GM23338 (cell line): ENCODE measurements around the gene CENPP. TPM values are rescaled to one million over a fixed set of nuclear protein-coding genes. Genes with fewer than 3 reads are reported as not detected.

Source experiments
- ATAC-seq: fragments of 200-7000 bp; cut with Tn5 transposase; 3 replicates; pipeline ENCODE4 v1.9.1; 2020
- DNase-seq: peaks from one replicate; pipeline ENCODE4 v3.0.0-alpha.2; 2015; ENCODE audit warnings: low spot score
- H2AFZ ChIP-seq: fragments of 200-600 bp; sonication (generic); 2 replicates; pipeline ENCODE4 v1.8.0; 2016; ENCODE audit warnings: antibody characterized with exemption, mild to moderate bottlenecking, moderate library complexity
- H3F3A ChIP-seq: fragments of 200-600 bp; sonication (generic); replicated peaks from 2 replicates; pipeline ENCODE4 v1.8.0; 2017; ENCODE audit warnings: antibody characterized with exemption, mixed run types, low read depth
- H3K27ac ChIP-seq: fragments of 200-600 bp; sonication (generic); 2 replicates; pipeline ENCODE4 v1.6.1; 2016; ENCODE audit warnings: low read depth
- H3K27me3 ChIP-seq: fragments of 200-600 bp; sonication (generic); 2 replicates; pipeline ENCODE4 v1.8.0; 2016; ENCODE audit warnings: mild to moderate bottlenecking, mixed run types, moderate library complexity; ENCODE audit not compliant: insufficient read depth
- H3K36me3 ChIP-seq: fragments of 200-600 bp; sonication (generic); 2 replicates; pipeline ENCODE4 v1.8.0; 2016; ENCODE audit warnings: mild to moderate bottlenecking; ENCODE audit not compliant: insufficient read depth
- H3K4me1 ChIP-seq: fragments of 200-600 bp; sonication (generic); 2 replicates; pipeline ENCODE4 v1.8.0; 2016; ENCODE audit warnings: mild to moderate bottlenecking, moderate library complexity; ENCODE audit not compliant: insufficient read depth
- H3K4me2 ChIP-seq: fragments of 200-600 bp; sonication (generic); 2 replicates; pipeline ENCODE4 v1.7.1; 2017; ENCODE audit warnings: mixed run types
- H3K4me3 ChIP-seq: fragments of 200-600 bp; sonication (generic); 2 replicates; pipeline ENCODE4 v1.6.1; 2016; ENCODE audit warnings: mixed run types
- H3K79me2 ChIP-seq: fragments of 200-600 bp; sonication (generic); replicated peaks from 2 replicates; pipeline ENCODE4 v1.8.0; 2017; ENCODE audit warnings: mild to moderate bottlenecking; ENCODE audit not compliant: insufficient read depth
- H3K9me2 ChIP-seq: fragments of 200-600 bp; sonication (generic); 2 replicates; pipeline ENCODE4 v1.8.0; 2017; ENCODE audit not compliant: insufficient read depth
- H4K20me1 ChIP-seq: fragments of 200-600 bp; sonication (generic); replicated peaks from 2 replicates; pipeline ENCODE4 v1.8.0; 2017; ENCODE audit warnings: mild to moderate bottlenecking; ENCODE audit not compliant: insufficient read depth
- H3K27ac Mint-ChIP-seq: 2 replicates; pipeline ENCODE4 v1.8.0; 2020; ENCODE audit warnings: inconsistent platforms, mild to moderate bottlenecking, moderate library complexity, mixed read lengths
- H3K27me3 Mint-ChIP-seq: 3 replicates; pipeline ENCODE4 v1.8.0; 2022; ENCODE audit warnings: low read depth, mild to moderate bottlenecking, moderate library complexity, mixed read lengths, inconsistent platforms; ENCODE audit not compliant: insufficient read depth, poor library complexity
- H3K36me3 Mint-ChIP-seq: 3 replicates; pipeline ENCODE4 v1.8.0; 2021; ENCODE audit warnings: low read depth, mild to moderate bottlenecking, inconsistent platforms, moderate library complexity, mixed read lengths
- H3K4me1 Mint-ChIP-seq: 3 replicates; pipeline ENCODE4 v1.8.0; 2020; ENCODE audit warnings: mild to moderate bottlenecking, inconsistent platforms, mixed read lengths
- H3K4me3 Mint-ChIP-seq: 3 replicates; pipeline ENCODE4 v1.8.0; 2021; ENCODE audit warnings: moderate library complexity, mild to moderate bottlenecking, inconsistent platforms, mixed read lengths
- H3K9me3 Mint-ChIP-seq: 3 replicates; pipeline ENCODE4 v1.8.0; 2020; ENCODE audit warnings: moderate library complexity, mild to moderate bottlenecking, inconsistent platforms, mixed read lengths
- CREB1 ChIP-seq: fragments of 250-450 bp; sonication (Bioruptor Pico); IDR thresholded peaks from 2 replicates; pipeline ENCODE4 v1.5.0; 2020; ENCODE audit warnings: low read depth, mild to moderate bottlenecking, moderate library complexity
- EZH2 ChIP-seq: fragments of 200-600 bp; sonication (generic); IDR thresholded peaks from one replicate; pipeline ENCODE4 v1.8.0; 2017; ENCODE audit warnings: antibody characterized with exemption, mild to moderate bottlenecking, low read depth; ENCODE audit not compliant: unreplicated experiment
- EZH2phosphoT487 ChIP-seq: fragments of 200-600 bp; sonication (generic); IDR thresholded peaks from one replicate; pipeline ENCODE4 v1.8.1; 2018; ENCODE audit warnings: antibody characterized with exemption; ENCODE audit not compliant: unreplicated experiment
- JUNB ChIP-seq: IDR thresholded peaks from one replicate; pipeline ENCODE4 v1.6.1; 2016; ENCODE audit warnings: antibody characterized with exemption; ENCODE audit not compliant: unreplicated experiment
- NANOG ChIP-seq: IDR thresholded peaks from 2 replicates; pipeline ENCODE4 v1.6.1; 2016; ENCODE audit warnings: antibody characterized with exemption, borderline replicate concordance
- POLR2AphosphoS5 ChIP-seq: IDR thresholded peaks from 2 replicates; pipeline ENCODE4 v1.6.1; 2016; ENCODE audit warnings: antibody characterized with exemption, low read depth
- ZNF114 ChIP-seq: fragments of 250-450 bp; sonication (Bioruptor Pico); IDR thresholded peaks from 2 replicates; pipeline ENCODE4 v1.5.0; 2020; ENCODE audit warnings: mild to moderate bottlenecking, moderate library complexity
- ZNF331 ChIP-seq: fragments of 250-450 bp; sonication (Bioruptor Pico); IDR thresholded peaks from 2 replicates; pipeline ENCODE4 v1.5.0; 2020; ENCODE audit warnings: low read depth, mild to moderate bottlenecking, moderate library complexity
- polyA plus RNA-seq: library from polyadenylated mRNA; unstranded; fragments of >200 nt; fragmentation: Nextera tagmentation; extraction: Ambion mirVana; gene quantifications from 2 replicates; pipeline ENCODE4 v1.2.1, GENCODE V29; 2016
- total RNA-seq: library from RNA; depleted of rRNA; stranded (reverse); fragments of >200 nt; shearing (Covaris generic); gene quantifications from 2 replicates; pipeline ENCODE4 v1.2.3, GENCODE V29; 2014
- TF ChIP-seq, protein P1 (sequence below), 2 experiments: fragments of 200-600 bp in 1 of 2; sonication (generic) in 1 of 2; conservative IDR thresholded peaks; 2 replicates each; pipeline versions ENCODE4 v1.5.1 to v1.6.1; 2016 to 2017; ENCODE audit warnings: antibody characterized with exemption in 2 of 2, low read depth in 2 of 2, mild to moderate bottlenecking in 2 of 2, moderate library complexity in 1 of 2
- TF ChIP-seq, protein P2 (sequence below): fragments of 250-450 bp; sonication (Bioruptor Pico); IDR thresholded peaks from 2 replicates; pipeline ENCODE4 v1.5.0; 2020; ENCODE audit warnings: mild to moderate bottlenecking, moderate library complexity
- TF ChIP-seq, protein P3 (sequence below): IDR thresholded peaks from 2 replicates; pipeline ENCODE4 v1.6.1; 2016; ENCODE audit warnings: antibody characterized with exemption
- TF ChIP-seq, protein P4 (sequence below): IDR thresholded peaks from one replicate; pipeline ENCODE4 v1.6.1; 2018; ENCODE audit warnings: antibody characterized with exemption; ENCODE audit not compliant: unreplicated experiment

The CENPP gene
- total and polyA plus RNA-seq, 2 experiments from 2014 or later, result 11.0 to 12.6 TPM

DNA sequence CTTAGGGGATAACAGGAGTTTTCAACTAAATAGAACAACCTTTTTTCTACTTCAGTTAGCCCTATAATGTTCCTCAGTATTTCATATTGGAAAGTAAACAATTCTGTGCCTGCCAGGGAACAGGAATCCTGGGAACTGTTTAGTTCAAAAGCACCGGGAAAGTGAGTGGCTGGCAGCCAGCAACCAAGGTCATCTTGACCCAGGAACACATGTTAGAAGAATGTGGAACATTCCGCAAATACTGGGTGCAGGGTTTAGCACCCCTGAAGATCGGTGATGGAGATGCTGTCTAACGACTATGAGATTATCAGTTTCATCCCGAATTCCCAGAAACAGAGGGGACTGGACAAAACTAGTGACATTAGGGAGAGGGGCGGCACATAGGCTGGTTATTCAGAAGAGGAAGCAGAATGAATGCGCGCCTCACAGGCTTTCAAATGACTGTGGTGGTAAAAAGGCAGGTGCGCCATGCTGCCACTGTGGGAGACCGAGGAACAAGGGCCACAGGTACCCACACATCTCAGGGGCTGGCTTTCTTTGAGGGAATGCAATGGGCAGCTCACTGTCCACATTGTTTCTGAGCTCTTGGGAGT, 293.0 kb downstream of the CENPP start:
- H3K27ac Mint-ChIP-seq, result no peak overlapping the region
- H3K4me3 Mint-ChIP-seq, result no peak overlapping the region
- no peak overlapping the region for H2AFZ ChIP-seq
- H3K4me1 Mint-ChIP-seq, result no peaks in the 10 kb centered on the region
- no peak overlapping the region for H3K27ac ChIP-seq
- no peaks in the 10 kb centered on the region for H3K27me3 ChIP-seq
- H3K4me3 ChIP-seq, result no peak overlapping the region
- no peaks in the 10 kb centered on the region for H3K27me3 Mint-ChIP-seq
- H3K9me2 ChIP-seq, result no peaks in the 10 kb centered on the region
- TF ChIP-seq POLR2AphosphoS5 (no peak), JUNB (no peak), ZNF114 (no peak), CREB1 (CRISPR knock-in tag) (no peak), ZNF331 (no peak), NANOG (no peak), EZH2phosphoT487 (no peak), EZH2 (no peak)
- TF ChIP-seq, protein P1, sequence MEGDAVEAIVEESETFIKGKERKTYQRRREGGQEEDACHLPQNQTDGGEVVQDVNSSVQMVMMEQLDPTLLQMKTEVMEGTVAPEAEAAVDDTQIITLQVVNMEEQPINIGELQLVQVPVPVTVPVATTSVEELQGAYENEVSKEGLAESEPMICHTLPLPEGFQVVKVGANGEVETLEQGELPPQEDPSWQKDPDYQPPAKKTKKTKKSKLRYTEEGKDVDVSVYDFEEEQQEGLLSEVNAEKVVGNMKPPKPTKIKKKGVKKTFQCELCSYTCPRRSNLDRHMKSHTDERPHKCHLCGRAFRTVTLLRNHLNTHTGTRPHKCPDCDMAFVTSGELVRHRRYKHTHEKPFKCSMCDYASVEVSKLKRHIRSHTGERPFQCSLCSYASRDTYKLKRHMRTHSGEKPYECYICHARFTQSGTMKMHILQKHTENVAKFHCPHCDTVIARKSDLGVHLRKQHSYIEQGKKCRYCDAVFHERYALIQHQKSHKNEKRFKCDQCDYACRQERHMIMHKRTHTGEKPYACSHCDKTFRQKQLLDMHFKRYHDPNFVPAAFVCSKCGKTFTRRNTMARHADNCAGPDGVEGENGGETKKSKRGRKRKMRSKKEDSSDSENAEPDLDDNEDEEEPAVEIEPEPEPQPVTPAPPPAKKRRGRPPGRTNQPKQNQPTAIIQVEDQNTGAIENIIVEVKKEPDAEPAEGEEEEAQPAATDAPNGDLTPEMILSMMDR (conservative IDR thresholded peaks at IDR 0.05; ENCODE audit: low read depth in 2 of 2), result no peak
- TF ChIP-seq, protein P2, sequence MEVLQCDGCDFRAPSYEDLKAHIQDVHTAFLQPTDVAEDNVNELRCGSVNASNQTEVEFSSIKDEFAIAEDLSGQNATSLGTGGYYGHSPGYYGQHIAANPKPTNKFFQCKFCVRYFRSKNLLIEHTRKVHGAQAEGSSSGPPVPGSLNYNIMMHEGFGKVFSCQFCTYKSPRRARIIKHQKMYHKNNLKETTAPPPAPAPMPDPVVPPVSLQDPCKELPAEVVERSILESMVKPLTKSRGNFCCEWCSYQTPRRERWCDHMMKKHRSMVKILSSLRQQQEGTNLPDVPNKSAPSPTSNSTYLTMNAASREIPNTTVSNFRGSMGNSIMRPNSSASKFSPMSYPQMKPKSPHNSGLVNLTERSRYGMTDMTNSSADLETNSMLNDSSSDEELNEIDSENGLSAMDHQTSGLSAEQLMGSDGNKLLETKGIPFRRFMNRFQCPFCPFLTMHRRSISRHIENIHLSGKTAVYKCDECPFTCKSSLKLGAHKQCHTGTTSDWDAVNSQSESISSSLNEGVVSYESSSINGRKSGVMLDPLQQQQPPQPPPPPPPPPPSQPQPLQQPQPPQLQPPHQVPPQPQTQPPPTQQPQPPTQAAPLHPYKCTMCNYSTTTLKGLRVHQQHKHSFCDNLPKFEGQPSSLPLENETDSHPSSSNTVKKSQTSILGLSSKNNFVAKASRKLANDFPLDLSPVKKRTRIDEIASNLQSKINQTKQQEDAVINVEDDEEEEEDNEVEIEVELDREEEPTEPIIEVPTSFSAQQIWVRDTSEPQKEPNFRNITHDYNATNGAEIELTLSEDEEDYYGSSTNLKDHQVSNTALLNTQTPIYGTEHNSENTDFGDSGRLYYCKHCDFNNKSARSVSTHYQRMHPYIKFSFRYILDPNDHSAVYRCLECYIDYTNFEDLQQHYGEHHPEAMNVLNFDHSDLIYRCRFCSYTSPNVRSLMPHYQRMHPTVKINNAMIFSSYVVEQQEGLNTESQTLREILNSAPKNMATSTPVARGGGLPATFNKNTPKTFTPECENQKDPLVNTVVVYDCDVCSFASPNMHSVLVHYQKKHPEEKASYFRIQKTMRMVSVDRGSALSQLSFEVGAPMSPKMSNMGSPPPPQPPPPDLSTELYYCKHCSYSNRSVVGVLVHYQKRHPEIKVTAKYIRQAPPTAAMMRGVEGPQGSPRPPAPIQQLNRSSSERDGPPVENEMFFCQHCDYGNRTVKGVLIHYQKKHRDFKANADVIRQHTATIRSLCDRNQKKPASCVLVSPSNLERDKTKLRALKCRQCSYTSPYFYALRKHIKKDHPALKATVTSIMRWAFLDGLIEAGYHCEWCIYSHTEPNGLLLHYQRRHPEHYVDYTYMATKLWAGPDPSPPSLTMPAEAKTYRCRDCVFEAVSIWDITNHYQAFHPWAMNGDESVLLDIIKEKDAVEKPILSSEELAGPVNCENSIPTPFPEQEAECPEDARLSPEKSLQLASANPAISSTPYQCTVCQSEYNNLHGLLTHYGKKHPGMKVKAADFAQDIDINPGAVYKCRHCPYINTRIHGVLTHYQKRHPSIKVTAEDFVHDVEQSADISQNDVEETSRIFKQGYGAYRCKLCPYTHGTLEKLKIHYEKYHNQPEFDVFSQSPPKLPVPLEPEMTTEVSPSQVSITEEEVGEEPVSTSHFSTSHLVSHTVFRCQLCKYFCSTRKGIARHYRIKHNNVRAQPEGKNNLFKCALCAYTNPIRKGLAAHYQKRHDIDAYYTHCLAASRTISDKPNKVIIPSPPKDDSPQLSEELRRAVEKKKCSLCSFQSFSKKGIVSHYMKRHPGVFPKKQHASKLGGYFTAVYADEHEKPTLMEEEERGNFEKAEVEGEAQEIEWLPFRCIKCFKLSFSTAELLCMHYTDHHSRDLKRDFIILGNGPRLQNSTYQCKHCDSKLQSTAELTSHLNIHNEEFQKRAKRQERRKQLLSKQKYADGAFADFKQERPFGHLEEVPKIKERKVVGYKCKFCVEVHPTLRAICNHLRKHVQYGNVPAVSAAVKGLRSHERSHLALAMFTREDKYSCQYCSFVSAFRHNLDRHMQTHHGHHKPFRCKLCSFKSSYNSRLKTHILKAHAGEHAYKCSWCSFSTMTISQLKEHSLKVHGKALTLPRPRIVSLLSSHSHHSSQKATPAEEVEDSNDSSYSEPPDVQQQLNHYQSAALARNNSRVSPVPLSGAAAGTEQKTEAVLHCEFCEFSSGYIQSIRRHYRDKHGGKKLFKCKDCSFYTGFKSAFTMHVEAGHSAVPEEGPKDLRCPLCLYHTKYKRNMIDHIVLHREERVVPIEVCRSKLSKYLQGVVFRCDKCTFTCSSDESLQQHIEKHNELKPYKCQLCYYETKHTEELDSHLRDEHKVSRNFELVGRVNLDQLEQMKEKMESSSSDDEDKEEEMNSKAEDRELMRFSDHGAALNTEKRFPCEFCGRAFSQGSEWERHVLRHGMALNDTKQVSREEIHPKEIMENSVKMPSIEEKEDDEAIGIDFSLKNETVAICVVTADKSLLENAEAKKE (CRISPR knock-in tag), result no peak
- TF ChIP-seq, protein P3, sequence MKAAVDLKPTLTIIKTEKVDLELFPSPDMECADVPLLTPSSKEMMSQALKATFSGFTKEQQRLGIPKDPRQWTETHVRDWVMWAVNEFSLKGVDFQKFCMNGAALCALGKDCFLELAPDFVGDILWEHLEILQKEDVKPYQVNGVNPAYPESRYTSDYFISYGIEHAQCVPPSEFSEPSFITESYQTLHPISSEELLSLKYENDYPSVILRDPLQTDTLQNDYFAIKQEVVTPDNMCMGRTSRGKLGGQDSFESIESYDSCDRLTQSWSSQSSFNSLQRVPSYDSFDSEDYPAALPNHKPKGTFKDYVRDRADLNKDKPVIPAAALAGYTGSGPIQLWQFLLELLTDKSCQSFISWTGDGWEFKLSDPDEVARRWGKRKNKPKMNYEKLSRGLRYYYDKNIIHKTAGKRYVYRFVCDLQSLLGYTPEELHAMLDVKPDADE, result no peak
- TF ChIP-seq, protein P4, sequence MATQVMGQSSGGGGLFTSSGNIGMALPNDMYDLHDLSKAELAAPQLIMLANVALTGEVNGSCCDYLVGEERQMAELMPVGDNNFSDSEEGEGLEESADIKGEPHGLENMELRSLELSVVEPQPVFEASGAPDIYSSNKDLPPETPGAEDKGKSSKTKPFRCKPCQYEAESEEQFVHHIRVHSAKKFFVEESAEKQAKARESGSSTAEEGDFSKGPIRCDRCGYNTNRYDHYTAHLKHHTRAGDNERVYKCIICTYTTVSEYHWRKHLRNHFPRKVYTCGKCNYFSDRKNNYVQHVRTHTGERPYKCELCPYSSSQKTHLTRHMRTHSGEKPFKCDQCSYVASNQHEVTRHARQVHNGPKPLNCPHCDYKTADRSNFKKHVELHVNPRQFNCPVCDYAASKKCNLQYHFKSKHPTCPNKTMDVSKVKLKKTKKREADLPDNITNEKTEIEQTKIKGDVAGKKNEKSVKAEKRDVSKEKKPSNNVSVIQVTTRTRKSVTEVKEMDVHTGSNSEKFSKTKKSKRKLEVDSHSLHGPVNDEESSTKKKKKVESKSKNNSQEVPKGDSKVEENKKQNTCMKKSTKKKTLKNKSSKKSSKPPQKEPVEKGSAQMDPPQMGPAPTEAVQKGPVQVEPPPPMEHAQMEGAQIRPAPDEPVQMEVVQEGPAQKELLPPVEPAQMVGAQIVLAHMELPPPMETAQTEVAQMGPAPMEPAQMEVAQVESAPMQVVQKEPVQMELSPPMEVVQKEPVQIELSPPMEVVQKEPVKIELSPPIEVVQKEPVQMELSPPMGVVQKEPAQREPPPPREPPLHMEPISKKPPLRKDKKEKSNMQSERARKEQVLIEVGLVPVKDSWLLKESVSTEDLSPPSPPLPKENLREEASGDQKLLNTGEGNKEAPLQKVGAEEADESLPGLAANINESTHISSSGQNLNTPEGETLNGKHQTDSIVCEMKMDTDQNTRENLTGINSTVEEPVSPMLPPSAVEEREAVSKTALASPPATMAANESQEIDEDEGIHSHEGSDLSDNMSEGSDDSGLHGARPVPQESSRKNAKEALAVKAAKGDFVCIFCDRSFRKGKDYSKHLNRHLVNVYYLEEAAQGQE, result no peak
- H3K4me2 ChIP-seq, result no peak overlapping the region
- peaks cover 12% of the 10 kb centered on the region; the same call in 2 of the 3 replicates for H3K36me3 Mint-ChIP-seq
- H3K36me3 ChIP-seq, result no peaks in the 10 kb centered on the region; the same call in 1 of the 2 replicates
- no peak for DNase-seq
- no peaks in the 10 kb centered on the region for H3K4me1 ChIP-seq
- no peak for ATAC-seq
- no peaks in the 10 kb centered on the region for H3K79me2 ChIP-seq
- H4K20me1 ChIP-seq, result peaks cover 7% of the 10 kb centered on the region
- no peaks in the 10 kb centered on the region for H3F3A ChIP-seq
- H3K9me3 Mint-ChIP-seq, result no peaks in the 10 kb centered on the region; the same call in 2 of the 3 replicates
